GM19468 (cell line): Measurements from ENCODE around the gene MAPK8IP1.
"Not testable (repeated sequence)": the region's sequence is repeated elsewhere in the genome, so short reads cannot be mapped to it uniquely, and the experiment has no call there.

Source experiments
- ATAC-seq: cut with Tn5 transposase; IDR thresholded peaks from one replicate; pipeline ENCODE4 v1.9.1; 2021; ENCODE audit warnings: mild to moderate bottlenecking, moderate library complexity, moderate number of reproducible peaks; ENCODE audit not compliant: unreplicated experiment; ENCODE audit errors: extremely low read depth

MAPK8IP1 gene

DNA sequence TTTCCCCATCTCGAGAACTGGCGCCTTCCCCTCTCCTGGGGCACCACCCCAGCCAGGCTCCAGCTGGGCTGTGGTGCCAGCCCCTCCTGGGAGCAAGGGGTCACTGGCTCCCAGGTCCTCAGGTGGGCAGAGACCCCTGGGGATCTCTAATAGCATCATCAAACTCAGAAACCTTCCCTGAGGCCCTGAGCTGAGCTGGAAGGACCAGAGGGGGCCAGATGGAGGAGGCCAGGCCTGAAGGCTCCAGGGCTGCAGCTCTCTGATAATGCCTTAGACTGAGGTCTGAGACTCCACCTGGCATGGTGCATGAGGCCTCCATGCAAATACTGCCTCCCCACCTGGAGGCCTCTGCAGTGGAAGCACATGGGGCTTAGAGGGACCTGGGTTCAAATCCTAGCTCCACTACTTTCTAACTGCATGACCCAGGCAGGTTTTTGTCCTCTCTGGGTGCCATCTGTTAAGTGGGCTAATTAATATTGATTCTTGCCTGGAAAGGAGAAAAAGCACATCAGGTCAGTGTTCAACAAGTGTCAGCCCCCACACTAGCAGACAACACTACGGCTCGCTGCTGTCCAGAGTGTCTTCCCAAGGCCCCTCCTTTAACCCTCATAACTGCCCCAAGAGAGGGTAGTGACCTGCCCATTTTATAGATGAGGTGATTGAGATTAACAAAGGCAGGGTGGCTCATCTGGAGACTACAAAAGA, 1.5 kb downstream of the MAPK8IP1 start:
- no peak for ATAC-seq

DNA sequence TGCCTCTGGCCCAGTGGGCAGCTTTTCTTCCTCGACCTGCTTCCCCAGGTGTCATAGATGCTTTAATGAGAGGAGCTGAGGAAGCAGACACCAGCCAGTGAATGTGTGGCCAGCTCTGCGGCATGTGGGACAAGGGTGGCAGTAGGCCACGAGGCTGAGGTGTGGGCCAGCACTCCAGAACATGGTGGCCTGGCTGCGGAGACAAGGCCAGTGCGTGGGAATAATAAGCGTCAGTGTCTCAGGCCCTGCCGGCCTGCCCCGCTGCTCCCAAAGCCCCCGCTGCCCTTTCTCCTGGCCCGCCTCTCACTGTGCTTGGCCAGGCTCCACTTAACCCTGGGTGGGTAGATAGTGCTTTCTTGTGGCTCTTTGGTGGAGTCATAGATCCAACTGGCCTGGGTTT, 2.1 kb downstream of the MAPK8IP1 start:
- ATAC-seq, result no peak

DNA sequence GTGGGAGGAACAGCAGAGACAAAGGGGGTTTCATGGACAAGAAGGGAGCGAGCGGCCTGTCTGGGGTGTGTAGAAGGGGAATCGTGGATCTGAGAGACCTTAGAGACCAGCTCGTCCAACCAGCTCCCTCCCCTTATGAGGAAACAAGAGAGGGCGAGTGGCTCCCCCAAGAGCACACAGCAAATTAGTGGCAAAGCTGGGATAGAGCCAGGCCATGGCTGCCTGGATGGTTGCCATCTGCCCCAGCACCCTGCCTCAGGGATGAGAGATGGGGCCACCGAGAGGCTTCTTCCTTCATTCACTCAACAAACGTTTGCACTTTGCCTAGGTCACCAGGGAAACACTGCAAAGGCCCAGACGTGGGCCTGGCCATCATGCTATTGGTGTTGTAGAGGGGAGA, 4.1 kb downstream of the MAPK8IP1 start:
- ATAC-seq, result no peak

DNA sequence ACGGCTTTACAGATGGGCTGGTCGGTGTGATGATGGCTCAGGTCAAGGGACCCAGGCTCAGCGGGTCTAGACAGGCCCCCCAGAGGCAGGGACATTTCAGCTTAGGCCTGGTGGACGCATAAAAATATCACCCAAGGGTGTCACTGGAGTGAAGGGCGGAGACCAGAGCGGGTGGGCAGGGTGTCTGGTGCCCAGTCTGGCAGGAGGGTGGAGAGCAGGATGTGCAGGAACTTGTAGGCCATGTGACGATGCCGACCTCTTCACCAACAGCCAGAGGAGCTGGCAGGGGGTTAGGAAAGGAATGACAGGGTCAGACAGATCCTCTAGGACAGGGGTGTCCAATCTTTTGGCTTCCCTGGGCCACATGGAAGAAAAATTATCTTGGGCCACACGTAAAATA, 4.5 kb downstream of the MAPK8IP1 start:
- ATAC-seq, result no peak

DNA sequence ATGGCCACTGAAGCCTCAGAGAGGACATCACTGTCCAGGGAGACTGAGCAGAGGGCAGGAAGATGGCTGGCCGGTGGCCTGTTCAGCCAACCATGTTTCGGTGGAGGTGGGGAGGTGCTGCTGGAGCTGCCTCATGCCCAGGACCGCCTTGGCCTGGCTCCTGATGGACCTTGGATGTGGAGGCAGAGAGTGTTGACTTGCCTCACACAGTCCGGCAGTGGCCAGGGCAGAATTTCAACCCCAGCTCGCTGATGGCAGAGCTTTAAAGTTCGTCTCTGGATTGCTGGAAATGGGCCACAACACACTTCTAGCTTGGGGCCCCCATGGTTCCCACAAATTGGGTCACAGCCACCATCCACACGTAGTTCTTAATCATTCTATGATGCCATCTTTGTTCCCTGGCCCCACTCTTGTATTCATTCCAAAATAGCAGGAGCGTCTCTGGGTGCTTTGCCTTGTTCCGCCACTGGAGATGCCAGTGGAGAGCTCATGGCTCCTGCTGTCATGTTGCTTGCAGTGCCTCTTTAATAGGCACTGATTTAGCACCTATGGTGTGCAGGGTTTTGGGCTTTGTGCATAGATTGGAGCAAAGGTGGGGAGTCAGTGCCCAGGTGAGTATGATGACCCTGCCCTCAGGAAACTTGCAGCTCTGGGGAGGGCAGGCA, 5.6 kb downstream of the MAPK8IP1 start:
- ATAC-seq, result no peak

DNA sequence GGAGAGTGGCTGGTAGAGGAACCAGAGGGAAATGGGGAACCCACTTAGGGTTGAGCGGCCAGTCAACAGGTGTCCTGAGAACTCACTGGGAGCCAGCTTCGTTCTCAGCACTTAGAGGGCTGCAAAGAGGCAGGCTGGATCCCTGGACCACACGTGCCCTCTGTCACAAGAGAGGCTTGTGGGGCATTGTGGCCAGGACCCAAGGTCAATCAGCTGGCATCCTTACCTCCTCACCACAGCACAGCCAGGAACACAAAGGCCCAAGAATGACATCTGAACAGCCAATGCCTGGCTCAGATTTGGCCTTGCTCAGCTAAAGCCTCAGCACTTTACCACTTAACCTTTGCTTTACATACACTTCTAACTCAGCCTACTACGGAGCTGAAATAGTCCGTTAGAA, 7.4 kb downstream of the MAPK8IP1 start:
- no peak for ATAC-seq

DNA sequence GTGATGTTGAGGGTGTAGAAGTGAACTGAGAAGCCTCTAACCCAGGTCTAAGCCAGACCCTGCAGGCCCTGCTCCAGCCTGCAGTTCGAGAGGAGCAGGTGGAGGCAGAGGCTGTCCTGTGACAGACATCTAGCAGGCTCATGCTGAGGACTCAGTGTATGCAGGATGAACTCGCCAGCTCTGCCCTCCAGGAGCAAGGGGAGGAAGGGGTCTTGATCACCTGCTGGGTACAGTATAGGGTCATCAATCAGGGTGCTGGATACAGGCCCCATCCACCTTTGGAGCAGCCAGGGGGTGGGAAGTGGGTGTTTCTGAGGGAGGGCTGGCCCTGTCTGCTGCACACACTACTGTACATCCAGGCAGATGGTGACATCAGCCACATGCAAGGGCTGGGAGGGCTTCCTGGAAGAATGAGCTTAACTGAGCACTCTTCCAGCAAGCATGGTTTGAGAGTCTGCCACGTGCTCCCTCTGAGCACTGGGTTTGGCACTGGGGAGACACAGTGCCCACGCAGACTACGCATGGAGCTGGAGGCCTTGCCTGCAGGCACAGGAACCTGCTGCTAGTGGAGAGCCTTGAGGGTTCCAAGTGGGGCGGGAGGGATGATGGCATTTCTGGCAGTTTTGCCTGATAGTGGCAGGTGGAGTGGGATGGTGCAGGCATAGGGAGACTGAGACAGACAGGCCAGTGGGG, 9.2 kb downstream of the MAPK8IP1 start:
- no peak for ATAC-seq

DNA sequence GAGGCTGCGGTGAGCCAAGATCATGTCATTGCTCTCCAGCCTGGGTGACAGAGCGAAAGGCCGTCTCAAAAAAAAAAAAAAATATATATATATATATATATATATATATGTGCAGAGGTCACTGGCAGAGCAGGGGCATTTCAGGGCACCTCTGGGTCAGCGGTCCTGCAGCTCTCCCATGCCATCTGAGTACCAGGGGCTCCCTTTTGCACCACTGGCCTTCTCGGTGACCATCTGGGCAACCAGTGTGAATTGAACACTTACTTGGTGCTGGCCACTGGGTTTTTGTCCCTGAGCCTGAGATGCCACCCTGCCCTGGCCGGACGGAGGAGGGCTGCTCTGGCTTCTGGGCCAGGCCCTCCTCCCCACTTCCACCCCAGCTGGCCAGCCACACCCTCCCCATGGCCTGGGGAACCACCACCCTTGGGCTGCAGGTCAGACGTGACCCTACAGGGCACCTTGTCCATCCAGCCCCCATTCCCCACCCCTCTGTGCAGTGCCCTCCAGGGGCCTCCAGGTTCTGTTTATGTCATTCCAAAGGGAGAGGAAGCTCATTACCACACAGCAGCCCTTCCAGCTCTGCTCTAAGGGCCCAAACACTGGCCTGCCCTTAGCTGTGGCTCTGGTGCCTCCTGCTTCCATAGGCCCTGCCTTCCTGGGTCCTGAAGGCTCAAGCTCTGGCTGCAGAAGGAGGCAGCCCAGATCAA, 10.3 kb downstream of the MAPK8IP1 start:
- ATAC-seq, result no peak

DNA sequence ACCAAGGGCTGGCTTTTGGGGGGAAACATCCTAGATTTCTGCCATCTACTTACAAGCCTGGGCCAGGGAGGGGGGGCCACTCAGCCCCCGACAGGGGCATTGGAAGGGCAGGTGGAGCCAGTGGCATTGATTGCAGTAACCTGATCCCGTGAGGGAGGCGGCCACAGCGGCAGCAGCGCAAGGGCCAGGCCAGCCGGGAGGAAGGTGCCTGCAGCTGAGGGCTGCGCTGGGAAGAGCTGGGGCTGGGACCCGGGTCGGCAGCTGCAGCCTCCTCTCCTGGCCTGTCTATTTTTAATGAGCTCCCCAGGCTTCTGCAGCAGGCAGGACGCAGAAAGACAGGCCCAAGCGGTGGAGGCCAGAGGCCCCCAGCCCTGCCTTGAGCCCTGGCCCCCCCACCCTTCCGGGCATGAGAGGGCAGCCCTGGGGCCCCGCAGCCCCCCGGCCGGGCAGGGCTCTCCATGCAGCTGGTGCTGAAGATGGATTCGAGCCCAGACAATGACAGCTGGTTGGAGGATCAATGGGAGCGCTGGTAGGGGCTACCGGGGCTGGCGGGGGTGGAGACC, 11.1 kb downstream of the MAPK8IP1 start:
- no peak for ATAC-seq

DNA sequence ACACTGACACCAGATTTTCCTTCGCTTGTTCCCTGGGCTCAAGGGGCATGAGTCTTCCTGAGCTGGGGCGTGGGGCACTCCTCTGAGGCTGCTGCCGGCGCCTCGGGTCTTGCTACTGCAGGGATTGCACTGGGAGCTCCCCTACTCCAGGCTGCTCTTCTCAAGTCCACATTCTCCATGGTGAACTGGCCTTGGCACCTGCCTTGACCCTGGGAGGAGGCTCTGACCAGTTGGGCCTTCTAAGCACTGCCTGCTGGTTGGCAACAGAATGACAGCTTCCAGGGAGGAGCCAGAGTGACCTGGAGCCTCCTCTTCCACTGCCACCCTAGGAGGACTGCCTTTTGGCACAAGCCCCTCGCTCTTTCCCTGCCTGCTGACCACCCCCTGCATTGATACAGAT, 12.1 kb downstream of the MAPK8IP1 start:
- no peak for ATAC-seq

DNA sequence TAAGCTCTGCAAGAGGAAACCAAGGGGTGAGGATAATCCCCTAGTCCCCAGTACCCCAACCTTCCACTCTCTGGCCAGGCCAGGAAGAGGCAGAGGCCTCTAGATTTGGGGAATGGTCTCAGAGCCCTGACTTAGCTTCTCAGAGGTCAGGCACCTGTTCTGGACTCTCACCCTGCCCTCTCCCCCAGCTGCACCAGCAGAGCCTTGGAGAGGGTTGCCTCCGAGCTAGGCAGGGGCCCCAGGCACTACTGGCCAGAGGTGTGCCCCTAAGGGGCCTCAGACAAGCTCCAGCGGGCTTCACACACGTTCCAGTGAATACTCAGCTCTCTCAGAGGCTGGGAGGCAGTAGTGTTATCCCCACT, 13.6 kb downstream of the MAPK8IP1 start:
- ATAC-seq, result no peak

DNA sequence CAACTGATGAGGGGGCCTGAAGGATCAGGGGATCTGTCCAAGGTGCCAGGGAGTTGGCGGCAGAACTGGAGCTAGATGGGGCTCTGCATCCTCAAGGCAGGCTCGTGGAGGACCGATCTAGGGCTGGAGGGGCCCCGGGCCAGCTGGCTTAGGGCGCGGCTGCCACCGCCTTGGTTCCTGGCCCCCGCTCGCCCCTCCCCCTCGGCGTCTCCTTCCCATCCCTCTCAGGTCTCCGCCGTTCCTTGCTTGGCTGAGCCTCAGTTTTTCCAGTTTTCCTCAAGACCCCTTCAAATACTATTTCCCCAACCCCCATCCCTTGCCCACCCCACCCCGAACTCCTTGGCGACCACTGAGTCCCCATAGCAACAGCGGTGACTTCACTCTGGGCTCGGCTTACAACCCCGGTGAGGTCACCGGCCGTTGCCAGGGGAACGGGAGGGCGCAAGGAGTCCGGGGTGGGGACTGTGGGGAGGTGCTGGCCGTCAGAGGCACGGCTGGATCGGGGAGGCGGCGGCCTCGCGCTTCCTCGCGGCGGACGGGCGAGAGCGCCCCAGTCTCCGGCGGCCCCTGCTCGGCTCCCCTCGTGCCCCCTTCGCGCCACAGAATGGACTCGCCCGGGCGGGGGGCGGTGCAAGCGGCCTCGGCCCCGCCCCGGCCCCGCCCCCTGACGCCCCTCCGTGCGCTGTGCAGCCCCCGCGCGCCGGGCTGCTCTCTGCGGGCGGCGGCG, 14.2 kb downstream of the MAPK8IP1 start:
- ATAC-seq, result peak; percentile 22

DNA sequence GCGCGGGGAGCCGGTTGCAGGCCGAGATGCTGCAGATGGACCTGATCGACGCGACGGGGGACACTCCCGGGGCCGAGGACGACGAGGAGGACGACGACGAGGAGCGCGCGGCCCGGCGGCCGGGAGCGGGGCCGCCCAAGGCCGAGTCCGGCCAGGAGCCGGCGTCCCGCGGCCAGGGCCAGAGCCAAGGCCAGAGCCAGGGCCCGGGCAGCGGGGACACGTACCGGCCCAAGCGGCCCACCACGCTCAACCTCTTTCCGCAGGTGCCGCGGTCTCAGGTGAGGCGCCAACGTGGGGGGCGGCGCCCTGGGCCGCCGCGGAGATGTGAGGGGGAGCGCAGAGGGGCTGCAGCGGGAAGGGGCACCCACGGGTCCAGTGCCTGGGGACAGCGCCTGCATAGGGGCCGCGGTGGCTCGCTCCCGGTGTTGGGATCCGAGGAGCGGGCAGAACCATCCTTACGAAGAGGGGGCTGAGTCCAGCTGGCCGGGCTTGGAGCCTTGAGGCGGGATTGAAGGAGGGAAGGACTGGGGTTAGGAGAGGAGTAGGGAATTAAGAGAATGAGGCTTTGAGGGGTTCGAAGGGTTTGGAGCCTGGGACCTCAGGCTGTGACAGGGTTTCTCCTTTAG, 14.8 kb downstream of the MAPK8IP1 start:
- ATAC-seq, result not testable (repeated sequence)

DNA sequence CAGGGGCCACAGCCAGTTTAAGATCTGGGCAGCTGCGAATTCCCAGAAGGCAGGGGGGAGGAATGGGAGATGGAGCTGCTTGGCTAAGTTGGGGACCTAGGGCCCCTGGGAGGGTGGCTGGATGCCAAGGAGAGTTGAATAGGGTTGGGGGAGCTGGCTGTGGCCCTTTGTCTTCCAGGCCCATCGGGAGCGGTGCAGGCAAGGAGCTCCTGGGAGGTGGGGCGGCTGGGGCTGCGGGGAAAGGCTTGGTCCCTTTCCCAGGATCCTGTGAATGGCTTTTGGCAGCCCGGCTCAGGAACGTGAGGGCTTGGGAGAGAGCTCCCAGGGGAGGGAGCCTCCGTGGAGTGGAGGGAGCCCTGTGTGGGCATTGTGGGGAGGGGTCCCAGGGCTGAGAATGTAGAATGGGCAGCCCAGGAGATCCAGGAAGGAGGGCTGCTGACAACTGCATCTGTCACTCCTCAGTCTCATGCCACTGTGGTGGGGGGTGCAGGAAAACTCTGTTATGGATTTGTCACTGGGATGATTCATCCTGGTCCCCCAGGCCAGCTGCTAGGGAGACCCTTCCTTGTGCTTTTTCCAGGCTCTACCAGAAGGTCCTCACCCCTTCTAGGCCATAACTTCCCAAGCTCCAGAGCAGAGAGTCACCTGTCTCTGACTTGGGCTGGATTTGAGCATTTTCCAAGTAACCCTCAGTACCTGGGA, 15.6 kb downstream of the MAPK8IP1 start:
- ATAC-seq, result no peak

DNA sequence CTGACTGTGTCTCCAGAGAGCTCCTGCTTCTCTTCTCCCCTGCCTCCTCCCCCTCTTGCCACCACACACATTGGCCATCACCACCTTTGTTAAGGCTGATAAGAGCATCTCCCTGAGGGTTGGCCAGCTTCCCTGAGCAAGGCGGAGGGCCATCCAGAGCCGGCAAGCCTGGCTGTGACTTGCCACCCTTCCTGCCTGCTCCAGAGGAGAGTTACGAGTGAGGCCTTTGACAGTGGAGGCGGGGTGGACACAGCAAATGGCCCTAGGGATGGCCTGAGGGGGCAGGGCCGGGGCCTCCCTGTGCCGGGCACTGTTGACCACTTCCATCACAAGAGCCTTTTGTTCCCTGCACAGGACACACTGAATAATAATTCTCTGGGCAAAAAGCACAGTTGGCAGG, 16.2 kb downstream of the MAPK8IP1 start:
- no peak for ATAC-seq

DNA sequence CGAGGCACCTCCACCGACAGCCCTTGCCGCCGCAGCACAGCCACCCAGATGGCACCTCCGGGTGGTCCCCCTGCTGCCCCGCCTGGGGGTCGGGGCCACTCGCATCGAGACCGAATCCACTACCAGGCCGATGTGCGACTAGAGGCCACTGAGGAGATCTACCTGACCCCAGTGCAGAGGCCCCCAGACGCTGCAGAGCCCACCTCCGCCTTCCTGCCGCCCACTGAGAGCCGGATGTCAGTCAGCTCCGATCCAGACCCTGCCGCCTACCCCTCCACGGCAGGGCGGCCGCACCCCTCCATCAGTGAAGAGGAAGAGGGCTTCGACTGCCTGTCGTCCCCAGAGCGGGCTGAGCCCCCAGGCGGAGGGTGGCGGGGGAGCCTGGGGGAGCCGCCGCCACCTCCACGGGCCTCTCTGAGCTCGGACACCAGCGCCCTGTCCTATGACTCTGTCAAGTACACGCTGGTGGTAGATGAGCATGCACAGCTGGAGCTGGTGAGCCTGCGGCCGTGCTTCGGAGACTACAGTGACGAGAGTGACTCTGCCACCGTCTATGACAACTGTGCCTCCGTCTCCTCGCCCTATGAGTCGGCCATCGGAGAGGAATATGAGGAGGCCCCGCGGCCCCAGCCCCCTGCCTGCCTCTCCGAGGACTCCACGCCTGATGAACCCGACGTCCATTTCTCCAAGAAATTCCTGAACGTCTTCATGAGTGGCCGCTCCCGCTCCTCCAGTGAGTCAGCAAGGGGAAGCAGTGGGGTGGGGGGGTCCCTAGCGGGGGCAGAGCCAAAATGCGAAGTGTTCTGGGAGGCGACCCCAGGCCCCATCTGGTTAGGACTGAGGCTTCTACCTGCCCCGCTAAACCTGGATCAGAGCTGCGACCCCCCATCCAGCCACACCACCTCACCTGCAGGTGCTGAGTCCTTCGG, 17.3 kb downstream of the MAPK8IP1 start:
- no peak for ATAC-seq

DNA sequence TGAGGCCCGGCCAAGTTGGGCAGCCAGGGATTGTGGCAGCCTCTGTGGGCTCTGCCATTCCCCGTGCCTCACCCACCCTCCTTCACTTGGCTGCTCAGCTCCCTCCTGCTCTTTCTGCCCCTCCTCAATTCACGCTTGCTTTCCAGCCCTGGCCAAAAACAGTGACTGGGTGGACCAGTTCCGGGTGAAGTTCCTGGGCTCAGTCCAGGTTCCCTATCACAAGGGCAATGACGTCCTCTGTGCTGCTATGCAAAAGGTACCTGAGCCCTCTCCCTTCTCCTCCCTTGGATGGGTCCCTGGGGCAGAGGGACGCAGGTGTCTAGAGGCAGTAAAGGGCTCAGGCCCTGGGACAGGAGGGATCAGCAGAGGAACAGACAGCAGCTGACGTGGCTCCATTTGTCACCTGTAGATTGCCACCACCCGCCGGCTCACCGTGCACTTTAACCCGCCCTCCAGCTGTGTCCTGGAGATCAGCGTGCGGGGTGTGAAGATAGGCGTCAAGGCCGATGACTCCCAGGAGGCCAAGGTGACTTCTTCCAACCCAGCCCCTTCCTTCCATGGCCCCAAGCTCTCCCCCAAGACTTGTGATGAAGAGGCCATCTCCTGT, 19.0 kb downstream of the MAPK8IP1 start:
- ATAC-seq, result no peak

DNA sequence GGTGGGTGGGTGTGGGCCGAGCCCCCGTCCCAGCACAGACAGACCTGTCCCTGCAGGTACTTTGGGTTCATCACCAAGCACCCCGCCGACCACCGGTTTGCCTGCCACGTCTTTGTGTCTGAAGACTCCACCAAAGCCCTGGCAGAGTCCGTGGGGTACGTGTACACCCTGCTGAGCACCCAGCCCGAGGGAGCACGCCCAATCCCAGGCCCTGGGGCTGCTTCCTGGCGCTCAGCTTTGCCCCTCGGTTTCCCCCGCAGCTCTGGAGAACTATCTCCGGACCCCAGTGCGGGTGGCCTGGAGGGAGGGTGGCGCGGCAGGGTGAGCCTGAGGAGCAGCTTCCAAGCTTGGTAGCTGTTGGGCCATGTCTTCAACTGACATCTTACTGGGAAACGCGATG, 19.6 kb downstream of the MAPK8IP1 start:
- ATAC-seq, result no peak
